Measurements from ENCODE around the gene MARCHF2. TPM values are rescaled to one million over a fixed set of nuclear protein-coding genes. Genes with fewer than 3 reads are reported as not detected.

Gene MARCHF2
- total RNA-seq, 1 experiment from 2014 or later = 20.2 TPM

- Mint-ChIP-seq H3K4me1 (peaks cover 17% of the 10 kb centered on the region), H3K4me3 (no peak overlapping the region), H3K27ac (no peak overlapping the region), H3K9me3 (no peaks in the 10 kb centered on the region), H3K27me3 (ENCODE audit: low read depth) (no peaks in the 10 kb centered on the region), H3K36me3 (peaks cover 4% of the 10 kb centered on the region; the same call in 1 of the 2 replicates)
- CTCF ChIA-PET = interaction anchor here (1.0 to 1.2 kb wide), 3 partner anchors 41 to 61 kb away, joined by 3 to 5 read pairs (median 3); no protein-coding TSS in a partner anchor
- POLR2A ChIA-PET = interaction anchor here (0.6 kb wide), 1 partner anchor 191 kb away, joined by 3 read pairs; no protein-coding TSS in a partner anchor
- DNase-seq (ENCODE audit: low spot score) (no peak), ATAC-seq (no peak)
- no peak for TF ChIP-seq ZNF121 (CRISPR knock-in tag; IDR thresholded peaks at IDR 0.05)
These were observed 17.5 kb upstream of the MARCHF2 start for GRCh38 chr19:8395621-8396082.

GRCh38 chr19:8396185-8396562 lies 16.9 kb upstream of the MARCHF2 start:
- no peak for ATAC-seq
- no peak for TF ChIP-seq TEAD4 (CRISPR knock-in tag; IDR thresholded peaks at IDR 0.05)
- no peak for TF ChIP-seq ZMAT4 (CRISPR knock-in tag; IDR thresholded peaks at IDR 0.05)
- TF ChIP-seq PREB (CRISPR knock-in tag; IDR thresholded peaks at IDR 0.05; ENCODE audit: borderline replicate concordance) = no peak
- no peak for TF ChIP-seq E2F4 (CRISPR knock-in tag; IDR thresholded peaks at IDR 0.05; ENCODE audit: borderline replicate concordance, low read depth)
- TF ChIP-seq ZNF423 (CRISPR knock-in tag; IDR thresholded peaks at IDR 0.05) = no peak
- no peak for TF ChIP-seq ZNF121 (CRISPR knock-in tag; IDR thresholded peaks at IDR 0.05)
- TF ChIP-seq NFATC4 (CRISPR knock-in tag; IDR thresholded peaks at IDR 0.05) = no peak
- no peak for TF ChIP-seq KAT7 (CRISPR knock-in tag; IDR thresholded peaks at IDR 0.05; ENCODE audit: borderline replicate concordance)
- no peak for TF ChIP-seq NR3C1 (CRISPR knock-in tag; conservative IDR thresholded peaks at IDR 0.05; ENCODE audit: low read depth)
- TF ChIP-seq JUN (CRISPR knock-in tag; IDR thresholded peaks at IDR 0.05) = no peak
- no peak for TF ChIP-seq SMAD4 (CRISPR knock-in tag; IDR thresholded peaks at IDR 0.05)
- TF ChIP-seq ZNF512 (CRISPR knock-in tag; IDR thresholded peaks at IDR 0.05; ENCODE audit: borderline replicate concordance) = no peak
- TF ChIP-seq USF2 (CRISPR knock-in tag; IDR thresholded peaks at IDR 0.05) = no peak
- TF ChIP-seq ETV6 (CRISPR knock-in tag; IDR thresholded peaks at IDR 0.05) = no peak
- no peak for TF ChIP-seq SP1 (CRISPR knock-in tag; conservative IDR thresholded peaks at IDR 0.05)
- no peak for TF ChIP-seq NR1H2 (CRISPR knock-in tag; IDR thresholded peaks at IDR 0.05)
- TF ChIP-seq MYBL2 (CRISPR knock-in tag; IDR thresholded peaks at IDR 0.05) = no peak
- no peak for TF ChIP-seq CBFB (CRISPR knock-in tag; IDR thresholded peaks at IDR 0.05; ENCODE audit: low read depth)
- Mint-ChIP-seq H3K4me1 (peaks cover 13% of the 10 kb centered on the region), H3K4me3 (no peak overlapping the region), H3K36me3 (peaks cover 4% of the 10 kb centered on the region; the same call in 1 of the 2 replicates), H3K27me3 (ENCODE audit: low read depth) (no peaks in the 10 kb centered on the region), H3K27ac (no peak overlapping the region; the same call in 1 of the 2 replicates), H3K9me3 (no peaks in the 10 kb centered on the region)
- DNase-seq (ENCODE audit: low spot score) = no peak
- POLR2A ChIA-PET = interaction anchor here (0.6 kb wide), 1 partner anchor 191 kb away, joined by 3 read pairs; no protein-coding TSS in a partner anchor
- CTCF ChIA-PET = interaction anchor here (1.0 to 1.2 kb wide), 3 partner anchors 42 to 62 kb away, joined by 3 to 5 read pairs (median 3); no protein-coding TSS in a partner anchor

All from WTC11 (cell line).